B cell (primary cell): Measurements from ENCODE around the gene LMF2.

Source experiments
- EZH2 ChIP-seq: IDR thresholded peaks from 2 replicates; pipeline ENCODE4 v1.6.1; 2012; ENCODE audit warnings: borderline replicate concordance, low read depth, mild to moderate bottlenecking, moderate library complexity, low read length; ENCODE audit not compliant: insufficient read depth, poor library complexity, severe bottlenecking
- TF ChIP-seq, protein P1 (sequence below): fragments of 200-600 bp; IDR thresholded peaks from one replicate; pipeline ENCODE4 v1.8.0; 2022; ENCODE audit warnings: antibody characterized with exemption, mild to moderate bottlenecking

DNA sequence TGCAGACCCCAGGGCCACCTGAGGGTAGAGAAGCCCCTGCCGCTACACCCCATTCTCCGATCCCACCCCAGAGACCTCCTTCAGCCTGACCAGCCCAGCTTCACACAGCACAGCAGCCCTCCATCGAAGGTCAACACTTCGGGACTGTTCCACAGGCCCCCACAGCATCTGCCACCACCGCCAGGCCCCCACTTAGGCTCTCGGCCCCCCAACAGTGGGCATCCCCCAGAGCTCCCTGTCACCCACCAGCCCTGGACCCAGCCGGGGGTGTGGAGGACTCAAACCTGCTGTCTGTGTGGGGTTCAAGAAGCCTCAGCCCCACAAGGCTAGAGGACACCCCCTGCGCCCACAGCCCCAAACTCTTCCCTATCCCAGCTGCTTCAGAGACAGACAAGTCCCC is 38.9 kb downstream of the LMF2 start:
- TF ChIP-seq, protein P1, sequence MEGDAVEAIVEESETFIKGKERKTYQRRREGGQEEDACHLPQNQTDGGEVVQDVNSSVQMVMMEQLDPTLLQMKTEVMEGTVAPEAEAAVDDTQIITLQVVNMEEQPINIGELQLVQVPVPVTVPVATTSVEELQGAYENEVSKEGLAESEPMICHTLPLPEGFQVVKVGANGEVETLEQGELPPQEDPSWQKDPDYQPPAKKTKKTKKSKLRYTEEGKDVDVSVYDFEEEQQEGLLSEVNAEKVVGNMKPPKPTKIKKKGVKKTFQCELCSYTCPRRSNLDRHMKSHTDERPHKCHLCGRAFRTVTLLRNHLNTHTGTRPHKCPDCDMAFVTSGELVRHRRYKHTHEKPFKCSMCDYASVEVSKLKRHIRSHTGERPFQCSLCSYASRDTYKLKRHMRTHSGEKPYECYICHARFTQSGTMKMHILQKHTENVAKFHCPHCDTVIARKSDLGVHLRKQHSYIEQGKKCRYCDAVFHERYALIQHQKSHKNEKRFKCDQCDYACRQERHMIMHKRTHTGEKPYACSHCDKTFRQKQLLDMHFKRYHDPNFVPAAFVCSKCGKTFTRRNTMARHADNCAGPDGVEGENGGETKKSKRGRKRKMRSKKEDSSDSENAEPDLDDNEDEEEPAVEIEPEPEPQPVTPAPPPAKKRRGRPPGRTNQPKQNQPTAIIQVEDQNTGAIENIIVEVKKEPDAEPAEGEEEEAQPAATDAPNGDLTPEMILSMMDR = no peak
- TF ChIP-seq EZH2 = no peak
